Endothelial cell of umbilical vein (primary cell): Measurements from ENCODE around the gene TMEM114.

Source experiments
- EZH2 ChIP-seq: IDR thresholded peaks from 2 replicates; pipeline ENCODE4 v1.6.1; 2012; ENCODE audit warnings: borderline replicate concordance, low read depth, mild to moderate bottlenecking, moderate library complexity, low read length, inconsistent platforms; ENCODE audit not compliant: severe bottlenecking
- FOS ChIP-seq: IDR thresholded peaks from 2 replicates; pipeline ENCODE4 v1.6.1; 2011; ENCODE audit warnings: mild to moderate bottlenecking, low read length, moderate library complexity, borderline replicate concordance; ENCODE audit not compliant: insufficient read depth
- GATA2 ChIP-seq: IDR thresholded peaks from 2 replicates; pipeline ENCODE4 v1.7.0; 2011; ENCODE audit warnings: low read depth, mild to moderate bottlenecking, moderate library complexity, mixed read lengths, low read length; ENCODE audit not compliant: insufficient read length, insufficient read depth
- JUN ChIP-seq: IDR thresholded peaks from 2 replicates; pipeline ENCODE4 v1.6.1; 2011; ENCODE audit warnings: borderline replicate concordance, low read depth; ENCODE audit not compliant: insufficient read length, insufficient read depth
- MYC ChIP-seq: IDR thresholded peaks from one replicate; pipeline ENCODE4 v1.6.1; 2011; ENCODE audit warnings: mild to moderate bottlenecking, low read depth, low read length
- POLR2A ChIP-seq: IDR thresholded peaks from 2 replicates; pipeline ENCODE4 v1.6.1; 2012; ENCODE audit warnings: low read depth, mild to moderate bottlenecking, control low read depth, low read length
- POLR2AphosphoS5 ChIP-seq: IDR thresholded peaks from 2 replicates; pipeline ENCODE4 v1.6.1; 2012; ENCODE audit warnings: low read depth, mild to moderate bottlenecking, control low read depth, low read length, moderate library complexity; ENCODE audit not compliant: insufficient read depth
- TF ChIP-seq, protein P1 (sequence below), 2 donors: IDR thresholded peaks; 1 replicate in 1 of 2; 2 replicates in 1 of 2; pipeline ENCODE4 v1.5.1; 2011; ENCODE audit warnings: low read length in 2 of 2, mild to moderate bottlenecking in 2 of 2, moderate library complexity in 2 of 2, control low read depth in 1 of 2, inconsistent platforms in 1 of 2, low read depth in 1 of 2; ENCODE audit not compliant: insufficient read depth in 1 of 2; ENCODE audit errors: extremely low read depth in 1 of 2
- TF ChIP-seq, protein P2 (sequence below): IDR thresholded peaks from 2 replicates; pipeline ENCODE4 v1.6.1; 2011; ENCODE audit not compliant: insufficient read depth, insufficient read length

DNA sequence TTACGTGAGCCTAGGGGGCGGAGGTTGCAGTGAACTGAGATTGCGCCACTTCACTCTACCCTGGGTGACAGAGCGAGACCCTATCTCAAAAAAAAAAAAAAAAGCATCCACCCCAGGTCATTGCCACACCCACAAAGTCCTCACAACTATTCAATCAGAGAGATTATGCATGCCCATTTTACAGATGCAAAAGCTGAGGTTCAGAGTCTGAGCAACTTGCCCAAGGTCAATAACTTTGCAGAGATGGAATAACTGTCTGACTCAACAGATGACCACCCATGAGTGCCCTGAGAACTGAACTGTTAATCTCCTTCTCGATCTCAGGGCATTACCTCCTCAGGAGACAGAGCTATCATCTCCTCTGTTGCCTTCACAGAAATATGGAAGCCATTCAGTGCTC lies 5.5 kb upstream of the TMEM114 start:
- TF ChIP-seq GATA2 (no peak), POLR2A (no peak), EZH2 (no peak), MYC (no peak), POLR2AphosphoS5 (no peak), FOS (no peak), JUN (no peak)
- TF ChIP-seq, protein P1, sequence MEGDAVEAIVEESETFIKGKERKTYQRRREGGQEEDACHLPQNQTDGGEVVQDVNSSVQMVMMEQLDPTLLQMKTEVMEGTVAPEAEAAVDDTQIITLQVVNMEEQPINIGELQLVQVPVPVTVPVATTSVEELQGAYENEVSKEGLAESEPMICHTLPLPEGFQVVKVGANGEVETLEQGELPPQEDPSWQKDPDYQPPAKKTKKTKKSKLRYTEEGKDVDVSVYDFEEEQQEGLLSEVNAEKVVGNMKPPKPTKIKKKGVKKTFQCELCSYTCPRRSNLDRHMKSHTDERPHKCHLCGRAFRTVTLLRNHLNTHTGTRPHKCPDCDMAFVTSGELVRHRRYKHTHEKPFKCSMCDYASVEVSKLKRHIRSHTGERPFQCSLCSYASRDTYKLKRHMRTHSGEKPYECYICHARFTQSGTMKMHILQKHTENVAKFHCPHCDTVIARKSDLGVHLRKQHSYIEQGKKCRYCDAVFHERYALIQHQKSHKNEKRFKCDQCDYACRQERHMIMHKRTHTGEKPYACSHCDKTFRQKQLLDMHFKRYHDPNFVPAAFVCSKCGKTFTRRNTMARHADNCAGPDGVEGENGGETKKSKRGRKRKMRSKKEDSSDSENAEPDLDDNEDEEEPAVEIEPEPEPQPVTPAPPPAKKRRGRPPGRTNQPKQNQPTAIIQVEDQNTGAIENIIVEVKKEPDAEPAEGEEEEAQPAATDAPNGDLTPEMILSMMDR (IDR thresholded peaks at IDR 0.05; ENCODE audit: extremely low read depth in 1 of 2, insufficient read depth in 1 of 2, low read depth in 1 of 2, low read length in 2 of 2), result no peak
- TF ChIP-seq, protein P2, sequence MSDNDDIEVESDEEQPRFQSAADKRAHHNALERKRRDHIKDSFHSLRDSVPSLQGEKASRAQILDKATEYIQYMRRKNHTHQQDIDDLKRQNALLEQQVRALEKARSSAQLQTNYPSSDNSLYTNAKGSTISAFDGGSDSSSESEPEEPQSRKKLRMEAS, result no peak
